ENCODE data around the gene RHOBTB1.

The RHOBTB1 gene

DNA sequence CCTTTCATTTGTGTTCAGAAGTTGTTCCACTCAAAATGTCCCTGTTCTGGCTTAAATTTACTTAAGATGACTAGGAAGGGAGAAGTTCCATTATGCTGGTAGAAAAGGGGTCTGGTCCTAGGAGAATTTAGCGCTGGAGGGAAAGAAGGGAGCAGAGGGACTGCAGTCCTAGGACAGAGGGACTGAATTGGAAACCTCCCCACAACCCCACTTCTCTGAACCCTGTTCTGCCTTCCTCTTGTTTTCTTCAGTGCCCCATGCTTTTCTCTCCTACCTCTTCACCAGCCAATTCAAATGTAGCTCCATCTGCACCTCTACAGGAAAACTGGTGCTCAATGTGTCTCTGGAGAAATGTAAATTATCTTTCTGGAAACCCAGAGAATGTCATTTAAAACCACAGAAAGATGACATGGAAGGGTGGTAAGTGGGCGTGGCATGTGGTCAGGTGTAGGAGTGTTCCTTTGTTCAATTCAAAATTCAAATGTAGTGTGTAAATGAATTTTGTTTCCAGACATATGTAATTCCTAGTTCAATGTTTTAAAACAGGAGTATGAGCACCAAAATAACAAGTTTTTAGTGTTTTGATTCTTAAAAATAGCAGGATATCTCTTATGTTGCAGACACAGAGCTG lies 24.0 kb upstream of the RHOBTB1 start:
- peak; percentile 9 for DNase-seq (ENCODE audit: low read depth, low spot score)
- no peak overlapping the region for H3K4me3 ChIP-seq (ENCODE audit: low read length)

GRCh38 chr10:60967260-60967659 lies 23.3 kb upstream of the RHOBTB1 start:
- H3K4me3 ChIP-seq (ENCODE audit: low read length), result no peak overlapping the region
- no peak for DNase-seq (ENCODE audit: low read depth, low spot score)

DNA sequence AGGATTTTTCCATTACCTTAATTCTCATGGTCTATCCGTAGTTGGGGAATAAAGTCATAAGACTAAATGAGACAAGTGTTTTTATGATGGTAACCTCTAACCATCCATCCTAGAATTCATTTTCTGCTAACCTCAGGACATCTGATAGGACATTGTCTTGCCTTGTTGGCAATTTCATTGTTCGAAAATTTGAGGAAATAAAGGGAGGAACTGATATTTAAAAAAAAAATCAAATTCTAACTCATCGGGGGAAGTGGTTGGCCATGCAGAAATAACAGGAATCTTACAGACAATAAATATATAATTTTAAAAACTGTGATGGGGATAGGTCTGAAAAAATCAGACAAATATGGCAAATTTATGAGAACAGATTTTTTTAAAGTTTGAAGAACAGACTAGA lies 21.7 kb upstream of the RHOBTB1 start:
- no peak overlapping the region for H3K4me3 ChIP-seq (ENCODE audit: low read length)

DNA sequence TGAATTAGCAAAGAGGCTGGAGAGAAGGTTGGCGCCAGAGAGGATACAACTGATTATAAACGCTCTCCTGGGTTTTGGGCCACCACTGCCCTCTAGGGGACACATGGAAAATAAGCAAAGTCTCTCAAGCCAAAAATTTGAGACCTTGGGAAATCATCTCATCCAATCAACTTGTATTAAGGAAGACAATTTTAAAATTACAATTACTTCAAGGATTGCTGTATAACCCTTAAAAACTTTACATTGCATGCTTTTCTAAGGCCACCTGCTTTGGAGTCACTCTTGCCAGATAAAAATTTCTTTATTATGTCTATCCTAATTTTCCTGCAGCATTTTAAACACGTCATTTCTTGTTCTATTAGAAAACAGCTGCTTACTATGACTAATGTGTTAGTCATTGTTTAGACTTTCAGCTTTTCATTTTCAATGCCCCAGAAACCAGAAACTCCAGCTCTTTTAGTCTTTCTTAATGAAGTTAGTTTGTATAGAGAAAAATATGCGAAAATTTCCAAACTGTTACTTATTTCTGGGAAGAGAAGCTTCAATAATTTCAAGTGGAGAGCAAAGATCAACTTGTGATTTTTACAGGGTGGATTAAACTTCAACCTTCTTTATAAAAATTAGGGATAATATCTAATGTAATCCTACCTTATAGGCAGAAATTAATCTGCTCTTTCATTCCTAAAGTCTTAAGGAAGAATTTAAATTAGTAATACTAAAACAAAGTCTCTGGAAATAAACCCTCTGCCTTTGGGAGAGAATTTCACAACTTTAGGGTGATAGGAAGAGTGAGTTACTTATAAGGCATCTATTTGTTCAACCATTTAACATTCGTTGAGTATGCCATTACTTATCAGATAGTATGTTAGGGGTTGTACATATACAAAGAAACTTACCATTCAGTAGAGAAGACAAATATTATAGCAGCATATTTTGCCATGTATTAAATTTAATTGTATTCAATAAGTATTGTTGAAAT lies 20.6 kb upstream of the RHOBTB1 start:
- DNase-seq (ENCODE audit: low read depth, low spot score), result peak; percentile 47
- H3K4me3 ChIP-seq (ENCODE audit: low read length), result no peak overlapping the region

More for the DNA sequence above, 21.7 kb upstream of the RHOBTB1 start:
- no peak for DNase-seq (ENCODE audit: low read depth, low spot score)

GRCh38 chr10:60963441-60964256 lies 19.7 kb upstream of the RHOBTB1 start:
- H3K4me3 ChIP-seq (ENCODE audit: low read length), result no peak overlapping the region
- no peak for DNase-seq (ENCODE audit: low read depth, low spot score)

GRCh38 chr10:60962946-60963345 lies 19.0 kb upstream of the RHOBTB1 start:
- no peak for DNase-seq (ENCODE audit: low read depth, low spot score)
- H3K4me3 ChIP-seq (ENCODE audit: low read length), result no peak overlapping the region

GRCh38 chr10:60960913-60961312 lies 16.9 kb upstream of the RHOBTB1 start:
- H3K4me3 ChIP-seq (ENCODE audit: low read length), result no peak overlapping the region
- DNase-seq (ENCODE audit: low read depth, low spot score), result no peak

DNA sequence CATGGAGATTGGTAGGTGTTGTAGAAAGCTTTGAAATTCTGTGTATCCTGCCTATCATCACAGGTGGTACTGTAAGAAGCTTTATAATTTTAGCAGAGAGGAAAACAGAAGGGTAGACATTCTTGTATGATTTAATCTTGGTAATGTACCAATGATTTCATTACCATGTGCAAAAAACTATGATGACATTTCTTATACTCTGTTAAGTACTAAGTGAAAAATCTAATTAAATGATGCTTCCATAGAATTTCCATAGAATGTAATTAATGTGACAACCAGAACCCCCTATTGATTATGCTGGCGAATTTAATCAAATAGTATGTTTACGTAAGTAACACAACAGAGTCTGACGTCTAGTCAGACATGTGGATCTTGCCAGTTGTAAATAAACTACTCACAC lies 16.0 kb upstream of the RHOBTB1 start:
- DNase-seq (ENCODE audit: low read depth, low spot score), result no peak
- no peak overlapping the region for H3K4me3 ChIP-seq (ENCODE audit: low read length)

- H3K4me3 ChIP-seq (ENCODE audit: low read length), result no peak overlapping the region
- DNase-seq (ENCODE audit: low read depth, low spot score), result no peak
Measured at GRCh38 chr10:60958892-60959601, 15.1 kb upstream of the RHOBTB1 start.

DNA sequence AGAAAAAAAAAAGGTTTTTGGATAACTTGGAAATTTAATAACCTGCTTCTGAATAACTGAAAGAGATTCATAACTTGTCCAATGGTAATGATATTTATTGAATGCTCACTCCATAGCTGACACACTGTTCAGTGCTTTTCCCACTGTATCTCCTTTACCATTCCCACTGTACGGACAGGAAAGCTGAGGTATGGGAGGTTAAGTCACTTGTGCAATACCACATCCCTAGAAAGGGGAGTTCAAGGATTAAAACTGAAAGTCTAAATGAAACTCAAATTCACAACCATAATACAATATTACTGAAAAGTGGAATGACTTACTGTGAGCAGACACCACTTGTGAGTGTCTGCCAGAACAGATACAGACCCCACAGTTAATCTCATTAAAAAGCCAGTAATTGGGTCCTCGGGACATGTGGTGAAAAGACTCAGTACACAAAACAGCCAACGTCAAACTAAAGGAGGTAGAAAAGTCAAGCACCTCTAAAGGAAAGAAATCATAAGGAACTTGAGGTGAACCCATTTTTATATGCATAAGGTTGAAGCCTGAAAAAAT lies 13.8 kb upstream of the RHOBTB1 start:
- no peak for DNase-seq (ENCODE audit: low read depth, low spot score)
- H3K4me3 ChIP-seq (ENCODE audit: low read length), result no peak overlapping the region

GRCh38 chr10:60955957-60956425 lies 12.0 kb upstream of the RHOBTB1 start:
- no peak for DNase-seq (ENCODE audit: low read depth, low spot score)
- H3K4me3 ChIP-seq (ENCODE audit: low read length), result no peak overlapping the region

- DNase-seq (ENCODE audit: low read depth, low spot score), result no peak
- H3K4me3 ChIP-seq (ENCODE audit: low read length), result no peak overlapping the region
Measured at GRCh38 chr10:60955316-60955715, 11.3 kb upstream of the RHOBTB1 start.

GRCh38 chr10:60954035-60954434 lies 10.1 kb upstream of the RHOBTB1 start:
- no peak for DNase-seq (ENCODE audit: low read depth, low spot score)

DNA sequence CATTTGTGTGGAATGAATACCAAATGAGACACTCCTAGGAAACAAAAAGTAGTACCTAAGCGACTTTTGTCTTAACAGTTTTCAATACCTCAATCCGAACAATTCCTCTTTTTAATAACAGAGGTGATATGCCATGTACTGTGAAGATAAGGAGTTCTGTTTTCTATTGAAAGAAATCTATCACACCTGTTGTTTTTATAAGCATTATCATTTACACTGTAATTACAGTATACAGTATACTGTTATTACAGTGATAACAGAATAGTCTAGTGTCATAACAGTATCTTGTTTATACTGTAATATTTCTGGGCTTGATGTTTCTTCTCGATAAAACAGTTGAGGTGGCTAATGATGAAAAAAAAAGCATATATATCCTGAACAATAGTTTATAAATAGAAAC lies 9.4 kb upstream of the RHOBTB1 start:
- H3K4me3 ChIP-seq (ENCODE audit: low read length), result no peak overlapping the region
- no peak for DNase-seq (ENCODE audit: low read depth, low spot score)

More at GRCh38 chr10:60954035-60954434, 10.1 kb upstream of the RHOBTB1 start:
- H3K4me3 ChIP-seq (ENCODE audit: low read length), result no peak overlapping the region

GRCh38 chr10:60952846-60953220 lies 8.8 kb upstream of the RHOBTB1 start:
- no peak overlapping the region for H3K4me3 ChIP-seq (ENCODE audit: low read length)
- DNase-seq (ENCODE audit: low read depth, low spot score), result no peak

GRCh38 chr10:60952067-60952845 lies 8.3 kb upstream of the RHOBTB1 start:
- DNase-seq (ENCODE audit: low read depth, low spot score), result no peak
- H3K4me3 ChIP-seq (ENCODE audit: low read length), result no peak overlapping the region

GRCh38 chr10:60951272-60951724 lies 7.3 kb upstream of the RHOBTB1 start:
- no peak for DNase-seq (ENCODE audit: low read depth, low spot score)
- H3K4me3 ChIP-seq (ENCODE audit: low read length), result no peak overlapping the region

DNA sequence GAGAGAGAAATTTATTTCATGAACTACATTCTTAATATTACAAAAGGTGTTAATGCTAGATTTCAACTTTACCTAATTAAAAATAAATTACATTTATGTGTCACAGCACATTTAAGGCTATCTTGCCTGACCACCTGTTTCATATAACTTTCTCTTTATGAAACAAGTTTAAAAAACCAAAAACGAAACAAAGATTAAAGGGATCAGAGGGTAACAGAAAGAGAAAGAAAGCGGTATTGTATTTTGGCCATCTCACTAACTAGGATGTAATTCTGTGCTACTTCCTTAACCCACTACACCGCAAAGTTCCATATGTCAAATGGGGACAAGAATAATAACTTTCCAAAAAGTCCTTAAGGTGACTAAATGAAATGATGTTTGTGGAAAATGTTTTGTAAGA lies 6.3 kb upstream of the RHOBTB1 start:
- H3K4me3 ChIP-seq (ENCODE audit: low read length), result no peak overlapping the region
- DNase-seq (ENCODE audit: low read depth, low spot score), result no peak
